HepG2 (cell line): Measurements from ENCODE around the gene RNASE11. TPM values are rescaled to one million over a fixed set of nuclear protein-coding genes. Genes with fewer than 3 reads are reported as not detected.

Source experiments
- ATAC-seq: fragments of 200-7000 bp; cut with Tn5 transposase; 3 replicates; pipeline ENCODE4 v1.9.1; 2020; ENCODE audit warnings: mild to moderate bottlenecking, moderate library complexity
- BruUV-seq: library from RNA; stranded (reverse); fragments of 400-500 nt; replicated peaks from 2 replicates; lab custom pipeline; 2021; lab: Mats Ljungman, UMichigan
- CTCF ChIA-PET: fragments of 300-600 bp; formaldehyde crosslinking; extraction: SDS; loops from one replicate; lab custom pipeline; 2021; ENCODE audit warnings: low total read pairs, inconsistent platforms, low intra/inter-chr PET ratio; lab: Yijun Ruan, JAX
- POLR2A ChIA-PET: fragments of 350-600 bp; sonication (Branson Sonifier 250); formaldehyde crosslinking; loops from one replicate; lab custom pipeline; 2020; ENCODE audit warnings: antibody characterized with exemption, inconsistent platforms; lab: Yijun Ruan, JAX
- DNase-seq: peaks from one replicate; pipeline ENCODE4 v3.0.0-alpha.2; 2015; ENCODE audit warnings: low spot score
- FAIRE-seq: peaks from 3 replicates; lab custom pipeline; 2011; peaks lifted over from hg19 to GRCh38; lab: Jason Lieb, UNC
- H2AFZ ChIP-seq: one replicate; pipeline ENCODE4 v1.6.1; 2011; ENCODE audit warnings: low read length, inconsistent platforms
- H3K27ac ChIP-seq: fragments of 300-600 bp; 3 replicates; pipeline ENCODE4 v1.8.0; 2011; ENCODE audit warnings: mixed run types, mild to moderate bottlenecking, mixed read lengths, low read length, inconsistent platforms; ENCODE audit not compliant: insufficient read depth; ENCODE audit errors: extremely low read length
- H3K27me3 ChIP-seq, 2 experiments: fragments of 200-600 bp in 1 of 2; 2 replicates in 1 of 2; 3 replicates in 1 of 2; pipeline versions ENCODE4 v1.6.0 to v1.8.0; 2011; ENCODE audit warnings: low read length in 2 of 2, mild to moderate bottlenecking in 2 of 2, moderate library complexity in 2 of 2, inconsistent platforms in 1 of 2; ENCODE audit not compliant: insufficient read depth in 2 of 2, control insufficient read depth in 1 of 2
- H3K36me3 ChIP-seq, 2 experiments: fragments of 200-600 bp in 1 of 2; replicated peaks in 1 of 2; 2 replicates in 1 of 2; 3 replicates in 1 of 2; pipeline versions ENCODE4 v1.5.1 to v1.8.0; 2011; ENCODE audit warnings: low read length in 2 of 2, inconsistent platforms in 1 of 2; ENCODE audit not compliant: insufficient read depth in 2 of 2, control insufficient read depth in 1 of 2
- H3K4me1 ChIP-seq: 2 replicates; pipeline ENCODE4 v1.5.1; 2012; ENCODE audit warnings: low read length, inconsistent platforms; ENCODE audit not compliant: insufficient read depth
- H3K4me2 ChIP-seq: 2 replicates; pipeline ENCODE4 v1.6.0; 2011; ENCODE audit warnings: low read depth, low read length, inconsistent platforms
- H3K4me3 ChIP-seq, 3 experiments: fragments of 200-600 bp in 1 of 3; sonication (generic), shearing (Covaris generic) in 1 of 3; replicated peaks in 1 of 3; 2 replicates each; pipeline ENCODE4 v1.5.1; 2011 to 2016; ENCODE audit warnings: low read length in 3 of 3, inconsistent platforms in 2 of 3, low read depth in 2 of 3, mild to moderate bottlenecking in 2 of 3, control low read depth in 1 of 3, mixed read lengths in 1 of 3; ENCODE audit not compliant: insufficient read depth in 1 of 3
- H3K79me2 ChIP-seq: one replicate; pipeline ENCODE4 v1.6.1; 2011; ENCODE audit warnings: low read length, inconsistent platforms; ENCODE audit not compliant: insufficient read depth
- H3K9ac ChIP-seq: 2 replicates; pipeline ENCODE4 v1.6.0; 2011; ENCODE audit warnings: mild to moderate bottlenecking, low read depth, low read length, inconsistent platforms; ENCODE audit not compliant: insufficient read depth
- H3K9me3 ChIP-seq: 2 replicates; pipeline ENCODE4 v1.5.1; 2012; ENCODE audit warnings: mild to moderate bottlenecking, low read length
- H4K20me1 ChIP-seq: 2 replicates; pipeline ENCODE4 v1.6.0; 2011; ENCODE audit warnings: inconsistent platforms, mild to moderate bottlenecking, low read length, moderate library complexity; ENCODE audit not compliant: insufficient read depth
- ATF7 ChIP-seq, 2 experiments: fragments of 450-650 bp in 1 of 2; sonication (generic) in 1 of 2; formaldehyde crosslinking in 1 of 2; IDR thresholded peaks; 2 replicates each; pipeline versions ENCODE4 v1.4.0 to v1.6.1; 2016 to 2020; ENCODE audit warnings: antibody characterized with exemption in 1 of 2, mild to moderate bottlenecking in 1 of 2, missing genetic modification reagents in 1 of 2
- ATM ChIP-seq: fragments of 450-650 bp; IDR thresholded peaks from 2 replicates; pipeline ENCODE4 v1.7.1; 2017; ENCODE audit warnings: mild to moderate bottlenecking, borderline replicate concordance
- EP300 ChIP-seq, 3 experiments: sonication (generic) in 1 of 3; formaldehyde crosslinking in 1 of 3; IDR thresholded peaks; 2 replicates each; pipeline versions ENCODE4 v1.5.1 to v1.6.1; 2011 to 2020; ENCODE audit warnings: low read depth in 2 of 3, low read length in 2 of 3, borderline replicate concordance in 1 of 3, improper control_type of control experiment in 1 of 3, mild to moderate bottlenecking in 1 of 3, missing genetic modification reagents in 1 of 3, moderate library complexity in 1 of 3
- HMG20A ChIP-seq: IDR thresholded peaks from 2 replicates; pipeline ENCODE4 v1.6.1; 2016; ENCODE audit warnings: borderline replicate concordance
- KLF9 ChIP-seq: IDR thresholded peaks from 2 replicates; pipeline ENCODE4 v1.6.1; 2016; ENCODE audit warnings: low read depth
- MTA1 ChIP-seq: sonication (generic); formaldehyde crosslinking; IDR thresholded peaks from 2 replicates; pipeline ENCODE4 v1.4.0; 2020; ENCODE audit warnings: missing genetic modification reagents, mild to moderate bottlenecking, borderline replicate concordance
- RFXAP ChIP-seq: sonication (generic); formaldehyde crosslinking; IDR thresholded peaks from 2 replicates; pipeline ENCODE4 v1.4.0; 2020; ENCODE audit warnings: missing genetic modification reagents, borderline replicate concordance
- SP1 ChIP-seq, 2 experiments: fragments of 450-650 bp in 1 of 2; sonication (generic) in 1 of 2; formaldehyde crosslinking in 1 of 2; IDR thresholded peaks; 2 replicates each; pipeline versions ENCODE4 v1.4.0 to v1.6.1; 2016 to 2020; ENCODE audit warnings: missing genetic modification reagents in 1 of 2
- ZFP90 ChIP-seq: sonication (generic); formaldehyde crosslinking; IDR thresholded peaks from 2 replicates; pipeline ENCODE4 v1.8.0; 2022; ENCODE audit warnings: missing genetic modification reagents, mild to moderate bottlenecking, inconsistent platforms, borderline replicate concordance
- ZIK1 ChIP-seq: sonication (generic); formaldehyde crosslinking; IDR thresholded peaks from 2 replicates; pipeline ENCODE4 v1.5.0; 2020; ENCODE audit warnings: mild to moderate bottlenecking, low read depth, missing genetic modification reagents, borderline replicate concordance
- ZNF225 ChIP-seq: sonication (generic); formaldehyde crosslinking; IDR thresholded peaks from 2 replicates; pipeline ENCODE4 v1.4.0; 2020; ENCODE audit warnings: mild to moderate bottlenecking, missing genetic modification reagents
- ZNF232 ChIP-seq: sonication (generic); formaldehyde crosslinking; IDR thresholded peaks from 2 replicates; pipeline ENCODE4 v1.4.0; 2020; ENCODE audit warnings: missing genetic modification reagents, borderline replicate concordance
- ZNF263 ChIP-seq: sonication (generic); formaldehyde crosslinking; IDR thresholded peaks from 2 replicates; pipeline ENCODE4 v1.4.0; 2020; ENCODE audit warnings: missing genetic modification reagents
- ZNF354B ChIP-seq: sonication (generic); formaldehyde crosslinking; IDR thresholded peaks from 2 replicates; pipeline ENCODE4 v1.8.0; 2022; ENCODE audit warnings: mild to moderate bottlenecking, missing genetic modification reagents
- WGBS: methylation state at CpG from one replicate; pipeline ENCODE4 v1.1.6; 2017; ENCODE audit warnings: low lambda C conversion rate; 5-methylcytosine and 5-hydroxymethylcytosine counted together
- in situ Hi-C: cut with HindIII; loops from 2 replicates; pipeline ENCODE4 v1.10.0; 2017; ENCODE audit warnings: low pct_unique_long_range_greater_than_20kb; ENCODE audit not compliant: extremely low pct_ligation_motif_present
- intact Hi-C: fragments of 100-400 bp; cut with micrococcal nuclease; formaldehyde crosslinking; loops from one replicate; pipeline ENCODE4 v1.10.0; 2022; ENCODE audit not compliant: unreplicated experiment
- polyA plus RNA-seq, 8 experiments: library from polyadenylated mRNA; depleted of rRNA in 3 of 8; stranded (reverse) in 7 of 8; unstranded in 1 of 8; fragments of >200 nt; fragmentation: Illumina TruSeq in 4 of 8; extraction: Trizol in 4 of 8; gene quantifications; 2 replicates each; pipeline versions ENCODE4 v1.2.1 to v1.2.3, GENCODE V29; 2011 to 2016; ENCODE audit warnings: low read depth in 4 of 8, missing spikeins in 1 of 8, mixed read lengths in 1 of 8; ENCODE audit not compliant: insufficient read depth in 1 of 8
- total RNA-seq, 5 experiments: library from RNA; depleted of rRNA; stranded (reverse); fragments of >200 nt; fragmentation: Illumina TruSeq; extraction: Trizol; gene quantifications; 2 replicates each; pipeline ENCODE4 v1.2.3, GENCODE V29; 2016; ENCODE audit warnings: low read depth in 1 of 5
- TF ChIP-seq, protein P1 (sequence below), 2 experiments: sonication (generic) in 1 of 2; formaldehyde crosslinking in 1 of 2; IDR thresholded peaks; 2 replicates each; pipeline versions ENCODE4 v1.4.0 to v1.6.1; 2018 to 2020; ENCODE audit warnings: missing genetic modification reagents in 2 of 2, borderline replicate concordance in 1 of 2, low read depth in 1 of 2, mild to moderate bottlenecking in 1 of 2, missing biosample characterization in 1 of 2

The RNASE11 gene
- total and polyA plus RNA-seq, 2 of the 13 experiments (the other 11 are each of a cell fraction or from before 2014, with no cell fraction given) = not detected

DNA sequence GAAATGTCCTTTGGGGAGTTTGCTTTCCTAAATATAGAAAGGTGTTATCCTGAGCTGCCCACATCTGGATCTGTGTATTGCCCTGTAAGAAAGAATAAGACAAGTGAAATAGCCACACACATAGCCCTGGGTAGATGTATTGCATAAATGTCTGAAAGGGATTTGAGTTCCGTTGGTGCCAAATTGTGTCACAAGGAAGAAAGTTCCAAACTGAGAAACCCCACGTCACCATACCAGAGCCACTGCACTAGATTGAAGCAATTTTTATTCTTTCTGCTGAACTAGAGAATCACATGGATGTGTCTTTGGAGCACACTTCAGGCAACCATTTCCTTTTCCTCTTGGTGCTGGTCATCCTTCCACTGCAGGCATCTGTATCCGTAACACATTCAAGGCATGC, 32.0 kb downstream of the RNASE11 start:
- Histone ChIP-seq H2AFZ (no peak overlapping the region), H3K4me1 (no peaks in the 10 kb centered on the region), H3K27me3 (no peaks in the 10 kb centered on the region; a peak in 1 of 5 replicates), H3K4me2 (no peak overlapping the region), H3K27ac (no peak overlapping the region), H3K36me3 (no peaks in the 10 kb centered on the region), H3K9me3 (no peaks in the 10 kb centered on the region), H3K79me2 (no peaks in the 10 kb centered on the region), H3K4me3 (no peak overlapping the region), H3K9ac (no peak overlapping the region), H4K20me1 (no peaks in the 10 kb centered on the region)
- intact Hi-C loops = no loop called here
- POLR2A ChIA-PET = no interaction called here
- 45% methylated on average over 3 of the region's 3 CpGs for WGBS
- ATAC-seq = no peak
- in situ Hi-C loops = no loop called here
- DNase-seq = no peak
- BruUV-seq = no TSS peak
- CTCF ChIA-PET = no interaction called here
- TF ChIP-seq ZNF354B (CRISPR knock-in tag) (no peak), SP1 (IDR thresholded peaks at IDR 0.05) (no peak), SP1 (CRISPR knock-in tag; IDR thresholded peaks at IDR 0.05) (no peak), ZIK1 (CRISPR knock-in tag) (no peak), RFXAP (CRISPR knock-in tag) (no peak)
- FAIRE-seq = no peak

DNA sequence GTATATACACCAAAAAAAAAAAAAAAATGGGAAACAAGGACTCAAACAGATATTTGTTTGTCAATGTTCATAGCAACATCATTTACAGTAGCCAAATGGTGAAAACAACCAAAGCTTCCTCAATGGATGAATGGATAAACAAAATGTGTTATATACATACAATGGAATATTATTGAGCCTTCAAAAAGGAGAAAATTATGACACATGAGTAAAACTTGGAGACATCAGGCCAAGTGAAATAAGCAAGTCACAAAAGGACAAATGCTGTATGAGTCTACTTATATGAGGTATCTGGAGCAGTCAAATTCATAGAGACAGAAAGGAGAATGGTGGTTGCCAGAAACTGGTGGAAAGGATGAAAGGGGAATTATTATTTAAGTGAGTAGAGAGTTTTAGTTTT, 34.8 kb downstream of the RNASE11 start:
- H3K27ac ChIP-seq = no peak overlapping the region
- no peak overlapping the region for H3K4me3 ChIP-seq
- no peak for ATAC-seq
- H3K4me2 ChIP-seq = no peak overlapping the region
- H3K9me3 ChIP-seq = no peaks in the 10 kb centered on the region
- intact Hi-C loops = no loop called here
- H3K36me3 ChIP-seq = no peaks in the 10 kb centered on the region
- no peak for FAIRE-seq
- no peak overlapping the region for H2AFZ ChIP-seq
- no peaks in the 10 kb centered on the region for H4K20me1 ChIP-seq
- no peak overlapping the region for H3K9ac ChIP-seq
- H3K27me3 ChIP-seq = no peaks in the 10 kb centered on the region; a peak in 1 of 5 replicates
- no TSS peak for BruUV-seq
- in situ Hi-C loops = no loop called here
- ChIA-PET CTCF (no interaction called here), POLR2A (no interaction called here)
- no peak for DNase-seq
- H3K4me1 ChIP-seq = no peaks in the 10 kb centered on the region
- H3K79me2 ChIP-seq = no peaks in the 10 kb centered on the region
- TF ChIP-seq ATM = no peak
- no peak for TF ChIP-seq KLF9 (CRISPR knock-in tag)
- no peak for TF ChIP-seq ZNF263 (CRISPR knock-in tag)
- TF ChIP-seq HMG20A (CRISPR knock-in tag) = no peak
- TF ChIP-seq ZFP90 (CRISPR knock-in tag) = no peak
- TF ChIP-seq MTA1 (CRISPR knock-in tag) = no peak
- TF ChIP-seq, protein P1, sequence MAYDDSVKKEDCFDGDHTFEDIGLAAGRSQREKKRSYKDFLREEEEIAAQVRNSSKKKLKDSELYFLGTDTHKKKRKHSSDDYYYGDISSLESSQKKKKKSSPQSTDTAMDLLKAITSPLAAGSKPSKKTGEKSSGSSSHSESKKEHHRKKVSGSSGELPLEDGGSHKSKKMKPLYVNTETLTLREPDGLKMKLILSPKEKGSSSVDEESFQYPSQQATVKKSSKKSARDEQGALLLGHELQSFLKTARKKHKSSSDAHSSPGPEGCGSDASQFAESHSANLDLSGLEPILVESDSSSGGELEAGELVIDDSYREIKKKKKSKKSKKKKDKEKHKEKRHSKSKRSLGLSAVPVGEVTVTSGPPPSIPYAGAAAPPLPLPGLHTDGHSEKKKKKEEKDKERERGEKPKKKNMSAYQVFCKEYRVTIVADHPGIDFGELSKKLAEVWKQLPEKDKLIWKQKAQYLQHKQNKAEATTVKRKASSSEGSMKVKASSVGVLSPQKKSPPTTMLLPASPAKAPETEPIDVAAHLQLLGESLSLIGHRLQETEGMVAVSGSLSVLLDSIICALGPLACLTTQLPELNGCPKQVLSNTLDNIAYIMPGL (CRISPR knock-in tag; IDR thresholded peaks at IDR 0.05; ENCODE audit: borderline replicate concordance in 1 of 2, low read depth in 1 of 2) = no peak
- TF ChIP-seq ZNF232 (CRISPR knock-in tag) = no peak
- TF ChIP-seq ZNF225 = no peak
- TF ChIP-seq ATF7 (IDR thresholded peaks at IDR 0.05) = no peak
- TF ChIP-seq ATF7 (CRISPR knock-in tag; IDR thresholded peaks at IDR 0.05) = no peak
- no peak for TF ChIP-seq EP300 (IDR thresholded peaks at IDR 0.05; ENCODE audit: low read depth in 2 of 2, low read length in 2 of 2)
- no peak for TF ChIP-seq EP300 (CRISPR knock-in tag; IDR thresholded peaks at IDR 0.05; ENCODE audit: borderline replicate concordance)
